ENCODE results near the gene ABLIM3. TPM values are rescaled to one million over a fixed set of nuclear protein-coding genes. Genes with fewer than 3 reads are reported as not detected.

The ABLIM3 gene
- total and polyA plus RNA-seq, 10 of the 15 experiments (the other 5 are each of a cell fraction or from before 2014, with no cell fraction given), result 0.03 TPM; not detected in 9

- no peaks in the 10 kb centered on the region for H3K36me3 ChIP-seq (ENCODE audit: control insufficient read depth in 2 of 2, insufficient read depth in 2 of 2, low read length in 1 of 2)
- no peaks in the 10 kb centered on the region for H3K9me3 ChIP-seq (replicated peaks; ENCODE audit: control insufficient read depth, insufficient read depth, low read length)
- H3K27ac ChIP-seq (ENCODE audit: control insufficient read depth, insufficient read depth), result no peak overlapping the region
- no peak overlapping the region for H3K9ac ChIP-seq (ENCODE audit: control insufficient read depth, insufficient read depth, low read length)
- no peaks in the 10 kb centered on the region for H3K4me1 ChIP-seq (ENCODE audit: control insufficient read depth, insufficient read depth, low read length)
- in situ Hi-C loops (cut with MboI), result loop anchor here (10.0 kb wide), 1 partner anchor 379 kb away; no protein-coding TSS in a partner anchor
- no TSS peak for BruUV-seq (replicated peaks)
- ChIA-PET CTCF (interaction anchor here (0.8 to 2.0 kb wide), 2 partner anchors 78 to 82 kb away, joined by 5 to 15 read pairs; no protein-coding TSS in a partner anchor), SMC1A (ENCODE audit: uncharacterized antibody, unreplicated experiment) (no interaction called here), RAD21 (ENCODE audit: unreplicated experiment) (no interaction called here), POLR2A (no interaction called here)
- no peaks in the 10 kb centered on the region; the same call in 1 of the 2 replicates for H4K20me1 ChIP-seq (ENCODE audit: control insufficient read depth, insufficient read depth)
- H3K4me2 ChIP-seq (ENCODE audit: control insufficient read depth, insufficient read depth), result no peak overlapping the region
- no peak for TF ChIP-seq IRF4 (IDR thresholded peaks at IDR 0.05; ENCODE audit: low read depth, low read length)
- no peak for TF ChIP-seq PAX8 (IDR thresholded peaks at IDR 0.05)
- no peak for TF ChIP-seq NR2F1 (conservative IDR thresholded peaks at IDR 0.05)
- no peak for TF ChIP-seq USF2 (IDR thresholded peaks at IDR 0.05; ENCODE audit: borderline replicate concordance, low read depth, low read length)
- TF ChIP-seq IKZF2 (IDR thresholded peaks at IDR 0.05), result no peak
- no peak for TF ChIP-seq SIX5 (IDR thresholded peaks at IDR 0.05; ENCODE audit: low read depth, low read length, severe bottlenecking)
- FAIRE-seq, result no peak
- 3% methylated on average over 2 of the region's 2 CpGs for WGBS (ENCODE audit: insufficient coverage, insufficient replicate concordance, low lambda C conversion rate, missing lambda C conversion rate)
- H2AFZ ChIP-seq (ENCODE audit: control insufficient read depth, low read depth, low read length), result no peak overlapping the region
- H3K4me3 ChIP-seq, result no peak overlapping the region
- ATAC-seq, result no peak
- no peaks in the 10 kb centered on the region for H3K79me2 ChIP-seq (ENCODE audit: control insufficient read depth, insufficient read depth, low read length)
- no peaks in the 10 kb centered on the region for H3K27me3 ChIP-seq (replicated peaks in 1 of 2; ENCODE audit: control insufficient read depth in 2 of 2, insufficient read depth in 2 of 2, low read length in 1 of 2)
- DNase-seq (ENCODE audit: low read depth, low spot score), result no peak
- intact Hi-C loops (cut with micrococcal nuclease; ENCODE audit: unreplicated experiment), result loop anchor here (1.0 to 5.0 kb wide), 2 partner anchors 380 to 671 kb away; no protein-coding TSS in a partner anchor
These were observed 27.6 kb upstream of the ABLIM3 start for GRCh38 chr5:149113669-149114068.
